Right lobe of liver (tissue), 4 donors: ENCODE data around the gene MACROD2.

ENCODE experiments used
- POLR2A ChIP-seq: fragments of 450-650 bp; IDR thresholded peaks from one replicate; pipeline ENCODE4 v1.6.1; 2017; ENCODE audit warnings: antibody characterized with exemption, mild to moderate bottlenecking
- TF ChIP-seq, protein P1 (sequence below), 4 donors: fragments of 200-600 bp in 3 of 4; fragments of 450-650 bp in 1 of 4; IDR thresholded peaks; one replicate each; pipeline versions ENCODE4 v1.5.1 to v1.8.0; 2016 to 2022; ENCODE audit warnings: antibody characterized with exemption in 4 of 4, mild to moderate bottlenecking in 2 of 4
- donor health status: DM: no; HTN: no; CAD: no.
- donor health status: DM: no; HTN: no; CAD: no.
- donor health status: DM: no; HTN: yes; CAD: no.

DNA sequence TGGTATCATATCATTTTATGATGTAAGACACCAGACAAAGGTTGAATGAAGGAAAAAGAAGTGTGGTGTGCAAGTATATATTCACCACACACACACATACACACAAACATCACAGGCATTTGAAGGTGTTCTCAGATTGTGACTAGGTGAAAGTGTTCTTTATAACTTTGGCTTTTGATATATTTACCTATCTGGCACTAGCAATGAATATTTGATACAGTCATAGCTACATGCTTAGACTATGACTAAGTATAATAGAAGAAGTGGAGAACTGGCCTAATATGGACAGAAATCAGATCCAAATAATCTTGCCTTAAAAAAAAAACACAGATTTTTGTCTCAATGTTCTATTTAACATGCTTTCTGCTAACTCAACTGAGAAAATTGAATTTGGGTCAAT lies 1768.0 kb downstream of the MACROD2 start:
- TF ChIP-seq, protein P1, sequence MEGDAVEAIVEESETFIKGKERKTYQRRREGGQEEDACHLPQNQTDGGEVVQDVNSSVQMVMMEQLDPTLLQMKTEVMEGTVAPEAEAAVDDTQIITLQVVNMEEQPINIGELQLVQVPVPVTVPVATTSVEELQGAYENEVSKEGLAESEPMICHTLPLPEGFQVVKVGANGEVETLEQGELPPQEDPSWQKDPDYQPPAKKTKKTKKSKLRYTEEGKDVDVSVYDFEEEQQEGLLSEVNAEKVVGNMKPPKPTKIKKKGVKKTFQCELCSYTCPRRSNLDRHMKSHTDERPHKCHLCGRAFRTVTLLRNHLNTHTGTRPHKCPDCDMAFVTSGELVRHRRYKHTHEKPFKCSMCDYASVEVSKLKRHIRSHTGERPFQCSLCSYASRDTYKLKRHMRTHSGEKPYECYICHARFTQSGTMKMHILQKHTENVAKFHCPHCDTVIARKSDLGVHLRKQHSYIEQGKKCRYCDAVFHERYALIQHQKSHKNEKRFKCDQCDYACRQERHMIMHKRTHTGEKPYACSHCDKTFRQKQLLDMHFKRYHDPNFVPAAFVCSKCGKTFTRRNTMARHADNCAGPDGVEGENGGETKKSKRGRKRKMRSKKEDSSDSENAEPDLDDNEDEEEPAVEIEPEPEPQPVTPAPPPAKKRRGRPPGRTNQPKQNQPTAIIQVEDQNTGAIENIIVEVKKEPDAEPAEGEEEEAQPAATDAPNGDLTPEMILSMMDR (IDR thresholded peaks at IDR 0.05): no peak
- TF ChIP-seq POLR2A: no peak
